ENCODE measurements around the gene CACHD1. TPM values are rescaled to one million over a fixed set of nuclear protein-coding genes. Genes with fewer than 3 reads are reported as not detected.

The CACHD1 gene
- polyA plus RNA-seq, 1 donor from 2014 or later = 12.7 TPM

DNA sequence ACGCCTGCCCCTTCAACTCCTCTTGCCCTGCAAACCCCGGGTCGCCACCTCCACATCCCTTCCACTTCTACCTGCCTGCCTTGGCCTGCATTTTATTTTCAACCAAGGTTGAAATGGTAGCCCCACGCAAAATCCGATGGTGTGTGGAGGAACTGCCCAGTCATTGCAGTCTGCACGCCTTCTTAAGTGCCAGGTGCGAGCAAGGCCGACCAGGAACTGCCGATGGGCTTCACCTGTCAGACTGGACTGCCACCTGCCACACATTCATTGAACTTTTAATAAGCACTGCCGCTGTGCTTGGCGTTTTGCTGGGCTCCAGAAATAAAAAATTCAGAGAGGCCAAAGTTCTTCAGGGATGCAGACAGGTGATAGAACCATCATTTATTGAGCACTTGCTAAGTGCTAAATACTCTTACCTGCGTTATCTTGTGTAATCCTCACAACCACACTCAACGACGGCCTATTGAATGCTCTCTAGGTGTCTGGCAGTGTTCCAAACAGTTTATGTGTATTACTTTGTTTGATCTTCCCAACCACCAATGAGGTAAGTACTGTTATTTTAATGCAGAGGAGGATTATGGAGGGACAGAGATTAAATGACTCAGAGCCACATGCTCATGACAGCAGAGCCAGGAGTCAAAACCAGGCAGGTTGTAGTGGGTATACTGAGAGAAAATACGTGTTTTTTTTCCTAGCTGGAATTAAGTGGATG, 36.2 kb downstream of the CACHD1 start:
- Histone ChIP-seq H3K27ac (ENCODE audit: low read length) (no peak overlapping the region), H4K20me1 (ENCODE audit: insufficient read depth) (no peaks in the 10 kb centered on the region), H3K9me3 (ENCODE audit: low read length) (no peaks in the 10 kb centered on the region), H3K4me2 (ENCODE audit: low read length) (no peak overlapping the region), H3K79me2 (replicated peaks; ENCODE audit: insufficient read depth, low read length) (peaks cover 13% of the 10 kb centered on the region), H3K9me2 (ENCODE audit: insufficient read depth, low read length) (no peaks in the 10 kb centered on the region), H2AFZ (ENCODE audit: low read depth, low read length) (no peak overlapping the region), H3K9ac (ENCODE audit: low read length) (peak overlapping the region; percentile 28), H3F3A (ENCODE audit: insufficient read depth, low read length, poor library complexity, severe bottlenecking) (no peaks in the 10 kb centered on the region), H3K4me3 (ENCODE audit: low read length) (peak overlapping the region; percentile 57), H3K27me3 (ENCODE audit: insufficient read depth, low read depth, low read length) (no peaks in the 10 kb centered on the region), H3K36me3 (ENCODE audit: insufficient read depth, low read length) (no peaks in the 10 kb centered on the region)
- TF ChIP-seq RAD21 (conservative IDR thresholded peaks at IDR 0.05) (no peak), POLR2AphosphoS5 (IDR thresholded peaks at IDR 0.05) (no peak), SMC3 (conservative IDR thresholded peaks at IDR 0.05; ENCODE audit: poor library complexity) (no peak), EP300 (conservative IDR thresholded peaks at IDR 0.05; ENCODE audit: poor library complexity, severe bottlenecking) (no peak), MXI1 (conservative IDR thresholded peaks at IDR 0.05; ENCODE audit: poor library complexity, severe bottlenecking) (no peak), TAF1 (IDR thresholded peaks at IDR 0.05; ENCODE audit: low read depth) (no peak), EZH2 (IDR thresholded peaks at IDR 0.05; ENCODE audit: borderline replicate concordance, insufficient read depth, low read length, poor library complexity, severe bottlenecking) (no peak)
- TF ChIP-seq, protein P1, sequence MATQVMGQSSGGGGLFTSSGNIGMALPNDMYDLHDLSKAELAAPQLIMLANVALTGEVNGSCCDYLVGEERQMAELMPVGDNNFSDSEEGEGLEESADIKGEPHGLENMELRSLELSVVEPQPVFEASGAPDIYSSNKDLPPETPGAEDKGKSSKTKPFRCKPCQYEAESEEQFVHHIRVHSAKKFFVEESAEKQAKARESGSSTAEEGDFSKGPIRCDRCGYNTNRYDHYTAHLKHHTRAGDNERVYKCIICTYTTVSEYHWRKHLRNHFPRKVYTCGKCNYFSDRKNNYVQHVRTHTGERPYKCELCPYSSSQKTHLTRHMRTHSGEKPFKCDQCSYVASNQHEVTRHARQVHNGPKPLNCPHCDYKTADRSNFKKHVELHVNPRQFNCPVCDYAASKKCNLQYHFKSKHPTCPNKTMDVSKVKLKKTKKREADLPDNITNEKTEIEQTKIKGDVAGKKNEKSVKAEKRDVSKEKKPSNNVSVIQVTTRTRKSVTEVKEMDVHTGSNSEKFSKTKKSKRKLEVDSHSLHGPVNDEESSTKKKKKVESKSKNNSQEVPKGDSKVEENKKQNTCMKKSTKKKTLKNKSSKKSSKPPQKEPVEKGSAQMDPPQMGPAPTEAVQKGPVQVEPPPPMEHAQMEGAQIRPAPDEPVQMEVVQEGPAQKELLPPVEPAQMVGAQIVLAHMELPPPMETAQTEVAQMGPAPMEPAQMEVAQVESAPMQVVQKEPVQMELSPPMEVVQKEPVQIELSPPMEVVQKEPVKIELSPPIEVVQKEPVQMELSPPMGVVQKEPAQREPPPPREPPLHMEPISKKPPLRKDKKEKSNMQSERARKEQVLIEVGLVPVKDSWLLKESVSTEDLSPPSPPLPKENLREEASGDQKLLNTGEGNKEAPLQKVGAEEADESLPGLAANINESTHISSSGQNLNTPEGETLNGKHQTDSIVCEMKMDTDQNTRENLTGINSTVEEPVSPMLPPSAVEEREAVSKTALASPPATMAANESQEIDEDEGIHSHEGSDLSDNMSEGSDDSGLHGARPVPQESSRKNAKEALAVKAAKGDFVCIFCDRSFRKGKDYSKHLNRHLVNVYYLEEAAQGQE (IDR thresholded peaks at IDR 0.05; ENCODE audit: borderline replicate concordance) = no peak
- TF ChIP-seq, protein P2, sequence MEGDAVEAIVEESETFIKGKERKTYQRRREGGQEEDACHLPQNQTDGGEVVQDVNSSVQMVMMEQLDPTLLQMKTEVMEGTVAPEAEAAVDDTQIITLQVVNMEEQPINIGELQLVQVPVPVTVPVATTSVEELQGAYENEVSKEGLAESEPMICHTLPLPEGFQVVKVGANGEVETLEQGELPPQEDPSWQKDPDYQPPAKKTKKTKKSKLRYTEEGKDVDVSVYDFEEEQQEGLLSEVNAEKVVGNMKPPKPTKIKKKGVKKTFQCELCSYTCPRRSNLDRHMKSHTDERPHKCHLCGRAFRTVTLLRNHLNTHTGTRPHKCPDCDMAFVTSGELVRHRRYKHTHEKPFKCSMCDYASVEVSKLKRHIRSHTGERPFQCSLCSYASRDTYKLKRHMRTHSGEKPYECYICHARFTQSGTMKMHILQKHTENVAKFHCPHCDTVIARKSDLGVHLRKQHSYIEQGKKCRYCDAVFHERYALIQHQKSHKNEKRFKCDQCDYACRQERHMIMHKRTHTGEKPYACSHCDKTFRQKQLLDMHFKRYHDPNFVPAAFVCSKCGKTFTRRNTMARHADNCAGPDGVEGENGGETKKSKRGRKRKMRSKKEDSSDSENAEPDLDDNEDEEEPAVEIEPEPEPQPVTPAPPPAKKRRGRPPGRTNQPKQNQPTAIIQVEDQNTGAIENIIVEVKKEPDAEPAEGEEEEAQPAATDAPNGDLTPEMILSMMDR (IDR thresholded peaks at IDR 0.05; ENCODE audit: poor library complexity, severe bottlenecking) = no peak

- Histone ChIP-seq H3K9me3 (ENCODE audit: low read length) (no peaks in the 10 kb centered on the region), H3F3A (ENCODE audit: insufficient read depth, low read length, poor library complexity, severe bottlenecking) (no peaks in the 10 kb centered on the region), H3K36me3 (ENCODE audit: insufficient read depth, low read length) (no peaks in the 10 kb centered on the region), H3K27ac (ENCODE audit: low read length) (no peak overlapping the region), H4K20me1 (ENCODE audit: insufficient read depth) (no peaks in the 10 kb centered on the region), H2AFZ (ENCODE audit: low read depth, low read length) (no peak overlapping the region), H3K27me3 (ENCODE audit: insufficient read depth, low read depth, low read length) (no peaks in the 10 kb centered on the region), H3K9me2 (ENCODE audit: insufficient read depth, low read length) (no peaks in the 10 kb centered on the region), H3K4me2 (ENCODE audit: low read length) (no peak overlapping the region), H3K9ac (ENCODE audit: low read length) (no peak overlapping the region), H3K79me2 (replicated peaks; ENCODE audit: insufficient read depth, low read length) (peaks cover 17% of the 10 kb centered on the region), H3K4me3 (ENCODE audit: low read length) (no peak overlapping the region)
- TF ChIP-seq RAD21 (conservative IDR thresholded peaks at IDR 0.05) (no peak), MXI1 (conservative IDR thresholded peaks at IDR 0.05; ENCODE audit: poor library complexity, severe bottlenecking) (no peak), EP300 (conservative IDR thresholded peaks at IDR 0.05; ENCODE audit: poor library complexity, severe bottlenecking) (no peak), SMC3 (conservative IDR thresholded peaks at IDR 0.05; ENCODE audit: poor library complexity) (no peak), TAF1 (IDR thresholded peaks at IDR 0.05; ENCODE audit: low read depth) (no peak), EZH2 (IDR thresholded peaks at IDR 0.05; ENCODE audit: borderline replicate concordance, insufficient read depth, low read length, poor library complexity, severe bottlenecking) (no peak)
- TF ChIP-seq, protein P2 (IDR thresholded peaks at IDR 0.05; ENCODE audit: poor library complexity, severe bottlenecking) = no peak
These were observed 38.7 kb downstream of the CACHD1 start for GRCh38 chr1:64508629-64509028.

All from neural cell (in vitro differentiated cells).